WTC11 (cell line): Measurements from ENCODE around the gene CPT1C. TPM values are rescaled to one million over a fixed set of nuclear protein-coding genes. Genes with fewer than 3 reads are reported as not detected.

ENCODE experiments used
- ATAC-seq: fragments of 200-7000 bp; cut with Tn5 transposase; 2 replicates; pipeline ENCODE4 v1.10.0; 2021; ENCODE audit warnings: mild to moderate bottlenecking, moderate library complexity
- CTCF ChIA-PET: fragments of 300-600 bp; sonication (Branson Sonifier 250); formaldehyde crosslinking; loops from one replicate; lab custom pipeline; 2021; ENCODE audit warnings: antibody characterized with exemption; lab: Charles Lee
- POLR2A ChIA-PET: fragments of 350-600 bp; sonication (Branson Sonifier 250); formaldehyde crosslinking; loops from one replicate; lab custom pipeline; 2021; ENCODE audit warnings: antibody characterized with exemption; lab: Charles Lee
- DNase-seq: peaks from one replicate; pipeline ENCODE4 v3.0.0; 2021; ENCODE audit warnings: low spot score
- H3K27ac Mint-ChIP-seq: 2 replicates; pipeline ENCODE4 v1.8.0; 2021; ENCODE audit warnings: mixed read lengths
- H3K27me3 Mint-ChIP-seq: 2 replicates; pipeline ENCODE4 v1.8.0; 2021; ENCODE audit warnings: low read depth, mild to moderate bottlenecking, moderate library complexity, mixed read lengths
- H3K36me3 Mint-ChIP-seq: 2 replicates; pipeline ENCODE4 v1.8.0; 2021; ENCODE audit warnings: mixed read lengths
- H3K4me1 Mint-ChIP-seq: 2 replicates; pipeline ENCODE4 v1.8.0; 2022; ENCODE audit warnings: mixed read lengths
- H3K4me3 Mint-ChIP-seq: 2 replicates; pipeline ENCODE4 v1.8.0; 2021; ENCODE audit warnings: mild to moderate bottlenecking, moderate library complexity, mixed read lengths
- H3K9me3 Mint-ChIP-seq: 2 replicates; pipeline ENCODE4 v1.8.0; 2021; ENCODE audit warnings: mixed read lengths
- CBFB ChIP-seq: sonication (generic); formaldehyde crosslinking; IDR thresholded peaks from 2 replicates; pipeline ENCODE4 v1.8.1; 2022; ENCODE audit warnings: mild to moderate bottlenecking, low read depth, missing genetic modification reagents
- CREM ChIP-seq: sonication (generic); formaldehyde crosslinking; IDR thresholded peaks from 2 replicates; pipeline ENCODE4 v1.8.1; 2022; ENCODE audit warnings: mild to moderate bottlenecking, missing genetic modification reagents, moderate library complexity
- ESRRA ChIP-seq: sonication (generic); formaldehyde crosslinking; IDR thresholded peaks from 2 replicates; pipeline ENCODE4 v1.8.1; 2022; ENCODE audit warnings: mild to moderate bottlenecking, missing genetic modification reagents, borderline replicate concordance
- ETV6 ChIP-seq: sonication (generic); formaldehyde crosslinking; IDR thresholded peaks from 2 replicates; pipeline ENCODE4 v1.8.1; 2022; ENCODE audit warnings: mild to moderate bottlenecking, missing genetic modification reagents
- FOXP1 ChIP-seq: sonication (generic); formaldehyde crosslinking; IDR thresholded peaks from 2 replicates; pipeline ENCODE4 v1.8.0; 2022; ENCODE audit warnings: missing genetic modification reagents, mild to moderate bottlenecking, moderate library complexity, borderline replicate concordance
- KAT7 ChIP-seq: sonication (generic); formaldehyde crosslinking; IDR thresholded peaks from 2 replicates; pipeline ENCODE4 v1.8.1; 2023; ENCODE audit warnings: missing genetic modification reagents, mild to moderate bottlenecking, borderline replicate concordance
- MLX ChIP-seq: sonication (generic); formaldehyde crosslinking; IDR thresholded peaks from 2 replicates; pipeline ENCODE4 v1.8.1; 2023; ENCODE audit warnings: mild to moderate bottlenecking, missing genetic modification reagents, moderate library complexity
- MXD4 ChIP-seq: fragments of 250-450 bp; sonication (Bioruptor Pico); IDR thresholded peaks from 2 replicates; pipeline ENCODE4 v1.8.0; 2021; ENCODE audit warnings: mild to moderate bottlenecking, moderate library complexity, borderline replicate concordance
- NFE2L1 ChIP-seq: sonication (generic); formaldehyde crosslinking; IDR thresholded peaks from 2 replicates; pipeline ENCODE4 v1.8.1; 2023; ENCODE audit warnings: missing genetic modification reagents
- NFYB ChIP-seq: sonication (generic); formaldehyde crosslinking; conservative IDR thresholded peaks from 2 replicates; pipeline ENCODE4 v1.8.0; 2022; ENCODE audit warnings: low read depth, missing genetic modification reagents
- OVOL2 ChIP-seq: fragments of 250-450 bp; sonication (Bioruptor Pico); IDR thresholded peaks from 2 replicates; pipeline ENCODE4 v1.9.0; 2021; ENCODE audit warnings: mild to moderate bottlenecking, borderline replicate concordance
- RELA ChIP-seq: sonication (generic); formaldehyde crosslinking; IDR thresholded peaks from 2 replicates; pipeline ENCODE4 v1.8.1; 2022; ENCODE audit warnings: missing genetic modification reagents, mild to moderate bottlenecking, borderline replicate concordance
- RORB ChIP-seq: fragments of 250-450 bp; sonication (Bioruptor Pico); IDR thresholded peaks from 2 replicates; pipeline ENCODE4 v1.9.0; 2021; ENCODE audit warnings: mild to moderate bottlenecking
- SMAD3 ChIP-seq: sonication (generic); formaldehyde crosslinking; IDR thresholded peaks from 2 replicates; pipeline ENCODE4 v1.8.0; 2022; ENCODE audit warnings: missing genetic modification reagents, mild to moderate bottlenecking, borderline replicate concordance
- SOX15 ChIP-seq: fragments of 250-450 bp; sonication (Bioruptor Pico); IDR thresholded peaks from 2 replicates; pipeline ENCODE4 v1.9.0; 2021; ENCODE audit warnings: mild to moderate bottlenecking
- SP1 ChIP-seq: sonication (generic); formaldehyde crosslinking; conservative IDR thresholded peaks from 2 replicates; pipeline ENCODE4 v1.8.1; 2022; ENCODE audit warnings: missing genetic modification reagents
- ZNF138 ChIP-seq: sonication (generic); formaldehyde crosslinking; conservative IDR thresholded peaks from 2 replicates; pipeline ENCODE4 v1.8.1; 2022; ENCODE audit warnings: mild to moderate bottlenecking, moderate library complexity, missing genetic modification reagents
- ZNF671 ChIP-seq: fragments of 250-450 bp; sonication (Bioruptor Pico); IDR thresholded peaks from 2 replicates; pipeline ENCODE4 v1.8.0; 2021; ENCODE audit warnings: mild to moderate bottlenecking
- total RNA-seq: library from RNA; stranded (reverse); gene quantifications from 3 replicates; pipeline ENCODE4 v1.2.3, GENCODE V29; 2021
- TF ChIP-seq, protein P1 (sequence below): sonication (generic); formaldehyde crosslinking; IDR thresholded peaks from 2 replicates; pipeline ENCODE4 v1.8.1; 2022; ENCODE audit warnings: low read depth, mild to moderate bottlenecking, moderate library complexity, missing genetic modification reagents, borderline replicate concordance
- TF ChIP-seq, protein P2 (sequence below): sonication (generic); formaldehyde crosslinking; IDR thresholded peaks from 2 replicates; pipeline ENCODE4 v1.8.0; 2023; ENCODE audit warnings: missing genetic modification reagents, mild to moderate bottlenecking, borderline replicate concordance
- TF ChIP-seq, protein P3 (sequence below): sonication (generic); formaldehyde crosslinking; IDR thresholded peaks from 2 replicates; pipeline ENCODE4 v1.8.0; 2023; ENCODE audit warnings: mild to moderate bottlenecking, missing genetic modification reagents

Gene CPT1C
- total RNA-seq, 1 experiment from 2014 or later: 74.6 TPM

DNA sequence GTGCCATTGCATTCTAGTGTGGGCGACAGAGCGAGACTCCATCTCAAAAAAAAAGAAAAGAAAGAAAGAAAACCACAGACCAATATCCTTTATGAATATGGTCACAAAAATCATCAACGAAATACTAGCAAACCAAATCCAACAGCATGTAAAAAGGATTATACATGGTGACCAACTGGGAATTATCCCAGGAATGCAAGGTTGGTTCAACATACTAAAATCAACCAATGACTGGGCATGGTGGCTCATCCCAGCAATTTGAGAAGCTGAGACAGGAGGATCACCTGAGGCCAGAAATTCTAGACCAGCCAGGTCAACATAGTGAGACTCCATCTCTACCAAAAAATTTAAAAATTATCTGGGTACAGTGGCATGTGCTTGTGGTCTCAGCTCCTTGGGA, 65.0 kb downstream of the CPT1C start (continued):
- TF ChIP-seq, protein P1, sequence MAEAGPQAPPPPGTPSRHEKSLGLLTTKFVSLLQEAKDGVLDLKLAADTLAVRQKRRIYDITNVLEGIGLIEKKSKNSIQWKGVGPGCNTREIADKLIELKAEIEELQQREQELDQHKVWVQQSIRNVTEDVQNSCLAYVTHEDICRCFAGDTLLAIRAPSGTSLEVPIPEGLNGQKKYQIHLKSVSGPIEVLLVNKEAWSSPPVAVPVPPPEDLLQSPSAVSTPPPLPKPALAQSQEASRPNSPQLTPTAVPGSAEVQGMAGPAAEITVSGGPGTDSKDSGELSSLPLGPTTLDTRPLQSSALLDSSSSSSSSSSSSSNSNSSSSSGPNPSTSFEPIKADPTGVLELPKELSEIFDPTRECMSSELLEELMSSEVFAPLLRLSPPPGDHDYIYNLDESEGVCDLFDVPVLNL (CRISPR knock-in tag): no peak
- TF ChIP-seq ESRRA (CRISPR knock-in tag) (no peak), RORB (no peak), SOX15 (CRISPR knock-in tag) (no peak), CBFB (CRISPR knock-in tag) (no peak), KAT7 (no peak)
- TF ChIP-seq, protein P2, sequence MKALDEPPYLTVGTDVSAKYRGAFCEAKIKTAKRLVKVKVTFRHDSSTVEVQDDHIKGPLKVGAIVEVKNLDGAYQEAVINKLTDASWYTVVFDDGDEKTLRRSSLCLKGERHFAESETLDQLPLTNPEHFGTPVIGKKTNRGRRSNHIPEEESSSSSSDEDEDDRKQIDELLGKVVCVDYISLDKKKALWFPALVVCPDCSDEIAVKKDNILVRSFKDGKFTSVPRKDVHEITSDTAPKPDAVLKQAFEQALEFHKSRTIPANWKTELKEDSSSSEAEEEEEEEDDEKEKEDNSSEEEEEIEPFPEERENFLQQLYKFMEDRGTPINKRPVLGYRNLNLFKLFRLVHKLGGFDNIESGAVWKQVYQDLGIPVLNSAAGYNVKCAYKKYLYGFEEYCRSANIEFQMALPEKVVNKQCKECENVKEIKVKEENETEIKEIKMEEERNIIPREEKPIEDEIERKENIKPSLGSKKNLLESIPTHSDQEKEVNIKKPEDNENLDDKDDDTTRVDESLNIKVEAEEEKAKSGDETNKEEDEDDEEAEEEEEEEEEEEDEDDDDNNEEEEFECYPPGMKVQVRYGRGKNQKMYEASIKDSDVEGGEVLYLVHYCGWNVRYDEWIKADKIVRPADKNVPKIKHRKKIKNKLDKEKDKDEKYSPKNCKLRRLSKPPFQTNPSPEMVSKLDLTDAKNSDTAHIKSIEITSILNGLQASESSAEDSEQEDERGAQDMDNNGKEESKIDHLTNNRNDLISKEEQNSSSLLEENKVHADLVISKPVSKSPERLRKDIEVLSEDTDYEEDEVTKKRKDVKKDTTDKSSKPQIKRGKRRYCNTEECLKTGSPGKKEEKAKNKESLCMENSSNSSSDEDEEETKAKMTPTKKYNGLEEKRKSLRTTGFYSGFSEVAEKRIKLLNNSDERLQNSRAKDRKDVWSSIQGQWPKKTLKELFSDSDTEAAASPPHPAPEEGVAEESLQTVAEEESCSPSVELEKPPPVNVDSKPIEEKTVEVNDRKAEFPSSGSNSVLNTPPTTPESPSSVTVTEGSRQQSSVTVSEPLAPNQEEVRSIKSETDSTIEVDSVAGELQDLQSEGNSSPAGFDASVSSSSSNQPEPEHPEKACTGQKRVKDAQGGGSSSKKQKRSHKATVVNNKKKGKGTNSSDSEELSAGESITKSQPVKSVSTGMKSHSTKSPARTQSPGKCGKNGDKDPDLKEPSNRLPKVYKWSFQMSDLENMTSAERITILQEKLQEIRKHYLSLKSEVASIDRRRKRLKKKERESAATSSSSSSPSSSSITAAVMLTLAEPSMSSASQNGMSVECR (CRISPR knock-in tag): no peak

DNA sequence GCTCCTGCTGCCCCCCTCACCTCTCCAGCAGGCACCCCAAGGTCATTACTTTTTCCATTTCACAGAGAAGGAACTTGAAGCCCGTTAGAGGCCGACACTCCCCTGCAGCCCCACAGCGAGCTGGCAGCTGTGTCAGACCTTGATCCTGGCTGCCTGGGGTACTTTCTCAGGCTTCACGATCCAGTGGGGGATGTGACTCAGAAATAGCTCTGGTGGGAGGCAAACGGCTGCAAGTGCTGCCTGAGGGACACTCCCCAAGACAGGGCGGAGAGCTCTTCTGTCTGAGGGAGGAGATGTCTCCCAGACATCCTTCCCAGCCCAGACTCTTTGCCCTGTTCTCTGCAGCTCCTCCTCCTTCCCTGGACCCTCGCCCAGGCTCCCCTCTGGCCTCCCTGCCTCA, 67.4 kb downstream of the CPT1C start:
- TF ChIP-seq SP1: no peak
- no peak overlapping the region for H3K27ac Mint-ChIP-seq
- ChIA-PET CTCF (interaction anchor here (0.9 to 1.5 kb wide), 7 partner anchors 12 to 188 kb away, joined by 3 to 8 read pairs (median 4); no protein-coding TSS in a partner anchor), POLR2A (interaction anchor here (0.9 to 1.1 kb wide), 2 partner anchors 8 to 40 kb away, joined by 3 to 4 read pairs; partner anchors contain the start of gene AP2A1)
- no peak for DNase-seq
- peaks cover 8% of the 10 kb centered on the region for H3K9me3 Mint-ChIP-seq
- no peak for ATAC-seq
- no peak overlapping the region for H3K4me3 Mint-ChIP-seq
- H3K27me3 Mint-ChIP-seq: peaks cover 20% of the 10 kb centered on the region
- no peaks in the 10 kb centered on the region for H3K36me3 Mint-ChIP-seq
- H3K4me1 Mint-ChIP-seq: peaks cover 15% of the 10 kb centered on the region

- H3K9me3 Mint-ChIP-seq: peaks cover 2% of the 10 kb centered on the region
- H3K36me3 Mint-ChIP-seq: no peaks in the 10 kb centered on the region
- POLR2A ChIA-PET: no interaction called here
- no peak overlapping the region for H3K4me3 Mint-ChIP-seq
- peaks cover 15% of the 10 kb centered on the region for H3K27me3 Mint-ChIP-seq
- ATAC-seq (no peak), DNase-seq (no peak)
- H3K4me1 Mint-ChIP-seq: peaks cover 18% of the 10 kb centered on the region
- TF ChIP-seq ETV6 (CRISPR knock-in tag) (no peak), OVOL2 (no peak), SMAD3 (CRISPR knock-in tag) (no peak), MXD4 (CRISPR knock-in tag) (no peak), FOXP1 (CRISPR knock-in tag) (no peak), ZNF671 (no peak), ZNF138 (CRISPR knock-in tag) (no peak), MLX (CRISPR knock-in tag) (no peak), NFYB (CRISPR knock-in tag) (no peak), CREM (no peak), NFE2L1 (CRISPR knock-in tag) (no peak), RELA (CRISPR knock-in tag) (no peak)
- TF ChIP-seq, protein P2 (CRISPR knock-in tag): no peak
- TF ChIP-seq, protein P3, sequence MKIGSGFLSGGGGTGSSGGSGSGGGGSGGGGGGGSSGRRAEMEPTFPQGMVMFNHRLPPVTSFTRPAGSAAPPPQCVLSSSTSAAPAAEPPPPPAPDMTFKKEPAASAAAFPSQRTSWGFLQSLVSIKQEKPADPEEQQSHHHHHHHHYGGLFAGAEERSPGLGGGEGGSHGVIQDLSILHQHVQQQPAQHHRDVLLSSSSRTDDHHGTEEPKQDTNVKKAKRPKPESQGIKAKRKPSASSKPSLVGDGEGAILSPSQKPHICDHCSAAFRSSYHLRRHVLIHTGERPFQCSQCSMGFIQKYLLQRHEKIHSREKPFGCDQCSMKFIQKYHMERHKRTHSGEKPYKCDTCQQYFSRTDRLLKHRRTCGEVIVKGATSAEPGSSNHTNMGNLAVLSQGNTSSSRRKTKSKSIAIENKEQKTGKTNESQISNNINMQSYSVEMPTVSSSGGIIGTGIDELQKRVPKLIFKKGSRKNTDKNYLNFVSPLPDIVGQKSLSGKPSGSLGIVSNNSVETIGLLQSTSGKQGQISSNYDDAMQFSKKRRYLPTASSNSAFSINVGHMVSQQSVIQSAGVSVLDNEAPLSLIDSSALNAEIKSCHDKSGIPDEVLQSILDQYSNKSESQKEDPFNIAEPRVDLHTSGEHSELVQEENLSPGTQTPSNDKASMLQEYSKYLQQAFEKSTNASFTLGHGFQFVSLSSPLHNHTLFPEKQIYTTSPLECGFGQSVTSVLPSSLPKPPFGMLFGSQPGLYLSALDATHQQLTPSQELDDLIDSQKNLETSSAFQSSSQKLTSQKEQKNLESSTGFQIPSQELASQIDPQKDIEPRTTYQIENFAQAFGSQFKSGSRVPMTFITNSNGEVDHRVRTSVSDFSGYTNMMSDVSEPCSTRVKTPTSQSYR: no peak
- CTCF ChIA-PET: no interaction called here
- H3K27ac Mint-ChIP-seq: peak overlapping the region; percentile 11; the same call in 1 of the 2 replicates
These were observed 70.3 kb downstream of the CPT1C start for GRCh38 chr19:49761249-49761624.
